NCI-H1417 treated with DMSO at 0.1 percent for 48 hours (cell line): ENCODE data around the gene PAX5.

ENCODE experiments used
- DNase-seq: peaks from one replicate; lab custom pipeline; 2025; lab: John Stamatoyannopoulos, UW

PAX5 gene

DNA sequence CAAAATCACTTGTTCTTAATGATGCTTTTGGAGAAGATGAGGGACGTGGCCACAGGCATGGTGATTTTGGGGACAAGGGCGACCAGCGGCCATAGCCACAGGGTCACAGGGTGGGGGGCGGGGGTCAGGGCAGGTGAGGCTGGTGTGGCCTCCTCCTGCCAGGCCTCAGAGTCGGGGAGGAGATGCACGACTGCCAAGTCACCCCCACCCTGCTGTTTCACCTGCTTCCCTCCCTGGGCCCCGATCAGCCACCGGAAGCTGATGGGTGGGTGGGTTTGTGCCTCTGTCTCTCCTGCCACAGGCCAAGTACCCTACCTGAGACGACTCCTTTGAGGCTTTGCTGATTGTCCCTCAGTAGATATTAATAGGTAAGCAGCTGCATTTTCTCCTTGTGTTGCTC lies 199.3 kb downstream of the PAX5 start:
- DNase-seq, result no peak

DNA sequence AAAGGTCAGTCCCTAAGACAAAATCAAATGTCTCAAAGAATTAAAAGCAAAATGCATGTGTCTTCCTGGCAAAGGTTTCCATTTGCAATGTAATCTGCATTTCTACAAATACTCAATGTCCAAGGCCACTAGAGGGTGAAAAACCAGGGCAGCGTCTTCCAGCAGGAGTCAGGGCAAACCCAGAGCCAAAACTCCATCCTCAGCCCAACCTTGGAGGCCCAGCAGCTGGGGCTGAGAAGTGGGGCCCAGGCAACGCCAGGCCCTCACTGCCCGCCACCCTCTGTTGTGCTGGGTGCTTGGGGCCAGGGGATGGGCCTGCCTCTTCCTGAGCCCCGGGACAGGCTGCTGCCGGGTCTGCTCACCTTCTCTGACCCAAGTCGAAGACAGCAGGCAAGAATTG lies 200.1 kb downstream of the PAX5 start:
- DNase-seq, result no peak

DNA sequence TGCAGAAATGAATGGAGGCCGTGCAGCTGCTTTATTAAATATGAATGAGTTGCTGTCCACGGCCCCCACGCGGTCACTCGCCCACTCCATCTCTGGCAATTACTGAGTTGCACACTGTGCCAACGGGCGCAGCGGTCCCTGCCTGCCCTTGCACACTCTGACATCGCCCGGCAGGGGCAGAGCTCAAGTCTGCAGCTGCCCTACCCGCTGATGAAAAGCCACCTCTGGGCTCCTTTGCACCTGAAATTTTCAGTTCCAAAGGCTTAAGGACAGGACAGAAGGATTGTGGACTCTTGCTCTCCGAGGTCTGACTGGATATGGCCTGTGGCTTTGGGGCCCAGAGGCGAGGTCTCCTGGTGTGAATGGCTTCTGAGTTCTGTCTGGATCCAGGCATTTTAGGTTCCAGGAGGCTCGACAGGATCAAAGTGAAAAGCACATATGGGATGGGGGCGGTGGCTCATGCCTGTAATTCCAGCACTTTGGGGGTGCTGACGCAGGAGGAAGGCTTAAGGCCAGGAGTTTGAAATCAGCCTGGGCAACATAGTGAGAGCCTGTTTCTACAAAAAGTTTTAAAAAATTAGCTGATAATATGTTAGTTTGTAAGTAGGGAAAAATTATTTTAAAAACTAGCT lies 201.8 kb downstream of the PAX5 start:
- no peak for DNase-seq

DNA sequence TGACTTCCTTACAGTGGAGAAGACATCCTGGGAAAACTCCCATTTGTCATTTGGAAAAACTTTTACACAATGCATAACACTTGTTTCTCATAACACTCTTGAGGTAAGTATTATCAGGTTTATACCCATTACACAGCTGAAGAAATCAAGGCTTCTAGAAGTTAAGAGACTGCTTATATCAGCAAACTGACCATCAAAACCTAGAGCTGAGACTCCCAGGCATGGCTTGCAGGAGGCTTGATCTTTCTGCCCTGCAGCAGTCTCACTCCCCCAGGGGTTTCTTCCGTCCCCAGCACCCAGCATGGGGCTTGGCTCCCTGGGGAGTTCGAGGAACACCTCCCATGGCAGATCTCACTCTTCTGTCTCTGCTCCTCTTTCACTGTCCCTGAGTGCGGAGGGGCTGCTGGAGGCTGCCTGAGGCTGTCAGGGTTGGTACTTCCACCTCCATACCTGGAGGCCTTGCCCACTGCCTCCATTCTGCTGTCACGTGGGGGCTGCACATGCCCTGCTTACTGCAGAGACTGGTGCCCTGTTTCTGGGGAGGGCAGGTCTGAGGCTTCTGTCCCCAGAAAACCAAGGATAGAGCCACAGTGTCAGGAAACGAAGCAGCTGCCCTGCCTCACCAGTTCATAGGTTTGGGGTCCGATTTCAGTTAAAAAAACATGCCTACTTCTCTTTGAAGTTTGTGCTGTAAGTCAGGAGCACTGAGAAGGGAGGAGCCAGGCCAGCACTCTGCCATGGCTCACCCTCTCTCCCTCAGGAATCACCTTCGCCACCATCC lies 202.5 kb downstream of the PAX5 start:
- no peak for DNase-seq

DNA sequence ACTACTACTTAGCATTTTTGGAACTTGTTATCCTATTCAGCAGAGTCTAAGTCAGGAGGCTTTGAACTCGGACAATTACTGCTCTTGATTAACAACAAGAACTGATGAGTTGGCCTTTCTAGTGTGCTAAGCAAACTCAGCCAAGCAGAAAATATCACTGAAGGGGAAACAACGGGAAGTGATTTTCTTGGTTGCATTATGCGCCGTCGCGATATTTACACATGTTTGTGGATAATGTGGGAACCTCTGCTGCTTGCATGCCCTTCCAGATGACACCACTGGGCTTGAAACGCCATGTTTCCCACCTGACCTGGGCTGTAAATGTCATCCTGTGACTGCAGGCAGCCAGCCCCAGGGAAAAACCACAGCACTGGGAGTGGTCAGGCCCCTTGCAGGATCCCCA lies 205.5 kb downstream of the PAX5 start:
- no peak for DNase-seq

DNA sequence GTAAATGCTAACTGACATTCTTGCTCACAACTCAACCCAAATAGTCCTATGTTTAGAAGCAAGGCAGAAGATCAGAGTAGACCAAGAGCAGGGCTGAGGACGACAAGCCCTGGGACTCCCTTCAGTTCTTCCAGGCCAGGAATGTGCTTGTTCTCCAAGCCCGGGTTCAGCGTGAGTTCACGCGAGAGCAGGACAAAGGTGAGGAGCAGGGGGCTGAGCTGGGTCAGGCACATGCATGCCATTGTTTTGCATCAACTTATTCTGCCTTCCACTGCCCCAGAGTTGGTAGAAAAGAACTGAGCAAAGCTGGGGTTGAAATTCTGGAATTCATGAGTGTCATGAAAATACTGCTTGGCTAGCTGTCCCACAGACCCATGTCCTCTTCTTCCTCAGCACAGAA lies 206.5 kb downstream of the PAX5 start:
- no peak for DNase-seq

DNA sequence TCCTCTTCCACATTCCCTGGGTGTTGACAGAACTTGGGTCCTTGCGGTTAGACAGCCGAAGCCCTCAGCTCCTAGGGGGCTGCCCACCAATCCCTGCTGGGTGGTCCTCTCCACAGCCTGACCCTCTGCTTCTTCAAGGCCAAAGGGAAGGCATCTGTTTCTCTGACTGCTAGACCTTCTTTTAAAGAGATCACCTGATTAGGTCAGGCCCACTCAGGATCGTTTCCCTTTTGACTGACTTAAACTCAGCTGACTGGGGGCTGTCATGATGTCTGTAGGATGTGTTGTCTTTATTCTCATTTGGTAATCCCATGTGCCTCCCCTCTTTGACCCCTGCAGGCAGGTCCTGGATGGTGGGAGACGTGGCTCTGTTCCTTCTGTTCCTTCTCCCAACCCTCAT lies 207.5 kb downstream of the PAX5 start:
- DNase-seq, result no peak

DNA sequence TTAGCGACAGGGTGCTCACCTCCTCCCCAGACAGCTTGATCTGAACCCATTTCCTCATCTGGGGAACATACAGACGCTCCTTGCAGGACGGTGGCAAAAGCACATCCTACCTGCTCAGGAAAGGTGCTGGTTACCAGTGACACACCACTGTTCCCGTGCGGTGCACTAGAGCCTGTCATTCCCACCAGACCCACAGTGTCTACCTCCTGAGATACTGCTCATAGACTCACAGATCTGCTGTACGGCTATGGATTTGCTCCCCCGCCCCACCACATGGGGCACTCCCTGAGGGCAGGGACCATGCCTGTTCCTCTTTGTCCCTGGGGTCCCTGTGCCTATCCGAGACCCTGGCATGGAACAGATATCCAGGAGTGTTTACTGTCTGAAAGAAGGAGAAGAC lies 208.9 kb downstream of the PAX5 start:
- DNase-seq, result no peak

DNA sequence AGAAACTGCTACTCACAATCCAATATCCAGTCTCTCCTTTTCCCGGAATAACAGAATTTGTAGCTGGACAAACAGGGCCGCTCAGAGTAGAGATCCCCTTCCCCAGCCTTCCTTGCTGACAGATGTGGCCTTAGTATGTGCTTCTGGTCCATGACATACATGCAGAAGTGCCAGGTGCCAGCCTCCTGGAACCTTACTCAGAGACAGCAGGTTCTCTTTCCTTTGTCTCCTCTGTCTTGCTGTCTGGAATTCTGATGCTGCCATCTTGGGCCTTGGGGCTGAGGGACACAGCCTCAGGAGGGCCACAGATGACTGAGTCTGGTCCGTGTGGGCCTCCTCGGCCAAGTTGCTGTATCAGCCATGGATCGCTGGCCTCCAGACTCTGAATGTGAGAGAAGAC lies 210.1 kb downstream of the PAX5 start:
- DNase-seq, result no peak

DNA sequence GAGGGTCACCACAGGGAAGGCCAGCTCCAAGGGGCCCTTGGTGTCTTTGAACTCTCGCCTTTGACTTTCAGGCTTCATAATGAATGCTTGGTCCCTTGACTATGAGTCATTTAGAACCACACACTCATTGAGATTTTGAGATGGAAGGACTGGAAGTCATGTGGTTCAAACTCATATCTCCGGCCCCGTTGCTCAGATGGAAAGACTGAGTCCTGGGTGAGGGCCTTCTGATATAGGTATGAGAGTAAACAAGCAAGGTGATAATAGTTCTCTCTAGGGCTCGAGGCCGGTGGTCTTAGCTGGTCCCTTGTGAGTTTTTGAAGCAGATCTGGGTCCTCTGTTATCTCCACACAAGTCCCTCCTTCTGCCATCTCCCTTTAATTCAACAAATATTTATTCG lies 210.6 kb downstream of the PAX5 start:
- DNase-seq, result no peak

DNA sequence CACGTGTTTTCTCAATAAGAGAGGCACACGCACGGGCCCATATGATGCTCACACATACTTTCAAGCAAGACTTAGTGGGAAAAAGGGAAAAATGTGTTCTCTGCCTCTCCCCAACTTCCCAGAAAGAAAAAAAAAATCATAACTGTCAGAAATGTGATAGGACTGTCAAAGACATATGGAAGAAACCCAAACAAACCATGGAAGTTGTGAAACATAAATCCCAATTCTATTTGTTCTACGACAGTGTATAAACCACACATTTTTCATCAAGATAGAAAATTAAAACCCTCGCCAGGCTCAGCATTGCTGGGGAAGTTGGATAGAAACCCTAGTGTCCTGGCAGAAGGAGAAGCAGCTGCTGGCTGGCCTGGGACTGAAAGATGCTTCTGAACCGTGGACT lies 211.9 kb downstream of the PAX5 start:
- DNase-seq, result no peak

DNA sequence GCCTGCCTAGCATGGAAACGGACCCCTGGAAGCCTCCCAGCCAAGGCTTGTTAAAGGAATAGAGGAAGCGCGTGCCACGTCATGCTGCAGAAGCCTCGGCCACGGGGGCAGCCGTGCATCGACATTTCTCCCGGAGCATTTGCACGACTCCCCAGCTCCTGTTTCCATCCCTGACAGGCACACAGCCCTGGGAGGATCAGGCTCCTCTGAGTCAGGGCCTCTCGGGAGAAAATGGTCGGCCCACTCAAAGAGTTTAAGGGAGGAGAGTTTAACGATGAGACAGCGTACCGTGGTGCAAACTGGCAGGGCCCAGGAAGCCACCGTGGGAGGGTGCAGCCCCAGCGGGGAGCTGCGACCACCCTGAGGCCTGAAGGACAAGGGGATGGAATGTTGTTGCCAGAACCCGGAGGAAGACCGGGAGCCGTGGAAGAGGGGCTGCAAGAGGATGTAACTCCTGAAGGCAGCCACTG lies 213.6 kb downstream of the PAX5 start:
- no peak for DNase-seq

DNA sequence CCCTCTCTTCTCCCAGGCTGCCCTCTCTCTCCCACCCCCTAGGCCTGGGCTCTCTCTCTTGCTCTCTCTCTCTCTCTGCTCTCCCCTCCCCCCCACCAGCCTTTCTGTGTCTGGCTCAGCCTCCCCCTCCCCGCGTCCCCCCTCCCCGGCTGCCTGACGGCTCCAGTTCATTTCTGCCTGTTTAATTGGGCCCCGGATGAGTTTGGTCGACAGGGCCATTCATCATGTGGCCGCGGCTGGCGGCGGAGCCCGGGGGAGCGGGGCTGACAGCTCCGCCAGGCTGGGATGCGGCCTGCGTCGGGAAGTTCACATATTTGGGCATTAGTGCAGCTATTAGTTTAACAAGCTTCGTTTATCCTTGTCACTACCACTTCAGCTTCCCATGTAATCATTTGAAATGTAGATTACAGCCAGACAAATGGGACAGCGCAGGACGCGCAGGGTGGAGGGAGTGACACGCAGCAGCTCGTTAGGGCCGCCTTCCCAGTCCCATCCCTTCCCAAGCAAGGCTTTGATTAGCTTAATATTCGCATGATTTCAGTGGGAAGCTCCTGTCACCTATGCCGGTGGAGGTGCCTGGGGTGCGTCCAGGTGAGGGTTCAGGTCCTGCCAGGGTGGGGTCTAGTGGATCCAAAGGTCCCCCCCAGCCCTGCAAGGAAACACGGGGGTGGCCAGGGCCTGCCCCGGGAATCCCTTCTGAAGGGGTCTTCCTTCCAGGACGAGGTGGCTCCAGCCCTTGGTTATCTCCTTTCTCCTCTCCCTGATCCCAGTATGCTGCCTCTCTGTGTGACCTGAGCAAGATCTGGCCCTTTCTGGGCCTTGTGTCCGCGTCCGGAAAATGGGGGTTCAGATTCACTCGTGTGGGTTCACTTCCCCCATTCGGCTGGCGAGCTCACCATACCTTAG lies 214.8 kb downstream of the PAX5 start:
- no peak for DNase-seq

DNA sequence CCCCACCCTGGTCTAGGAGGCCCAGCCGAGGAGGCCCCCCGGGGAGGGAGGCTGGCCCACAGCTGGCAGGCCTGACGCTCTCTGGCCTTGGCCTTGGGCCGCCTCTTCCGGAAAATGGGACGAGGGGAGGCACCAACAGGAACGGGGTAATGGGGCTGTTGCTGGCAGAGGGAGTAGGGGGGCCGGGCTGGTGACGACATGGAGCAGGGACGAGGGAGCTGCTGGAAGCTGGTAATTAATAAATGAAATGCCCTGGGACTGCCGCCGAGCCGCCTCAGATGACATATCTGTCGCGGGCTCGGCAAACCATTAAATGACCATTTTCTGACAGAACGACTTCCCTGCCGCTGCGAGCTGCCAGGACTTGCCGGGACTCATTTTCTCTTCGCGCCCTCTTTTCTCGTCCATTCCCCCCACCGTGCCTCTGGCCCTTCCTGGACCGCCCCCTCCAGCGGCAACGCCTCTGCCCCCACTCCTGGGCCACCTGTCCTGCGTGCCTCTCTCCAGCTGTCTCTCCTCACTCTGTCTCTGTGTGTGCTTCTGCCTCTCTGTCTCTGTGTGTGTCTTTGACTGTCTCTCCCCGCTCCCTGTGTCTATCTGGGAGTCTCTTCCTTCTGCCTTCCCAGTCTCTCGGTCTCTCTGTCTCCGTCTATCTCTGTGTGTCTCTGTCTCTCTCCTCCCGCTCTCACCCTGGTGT lies 215.7 kb downstream of the PAX5 start:
- DNase-seq, result no peak

DNA sequence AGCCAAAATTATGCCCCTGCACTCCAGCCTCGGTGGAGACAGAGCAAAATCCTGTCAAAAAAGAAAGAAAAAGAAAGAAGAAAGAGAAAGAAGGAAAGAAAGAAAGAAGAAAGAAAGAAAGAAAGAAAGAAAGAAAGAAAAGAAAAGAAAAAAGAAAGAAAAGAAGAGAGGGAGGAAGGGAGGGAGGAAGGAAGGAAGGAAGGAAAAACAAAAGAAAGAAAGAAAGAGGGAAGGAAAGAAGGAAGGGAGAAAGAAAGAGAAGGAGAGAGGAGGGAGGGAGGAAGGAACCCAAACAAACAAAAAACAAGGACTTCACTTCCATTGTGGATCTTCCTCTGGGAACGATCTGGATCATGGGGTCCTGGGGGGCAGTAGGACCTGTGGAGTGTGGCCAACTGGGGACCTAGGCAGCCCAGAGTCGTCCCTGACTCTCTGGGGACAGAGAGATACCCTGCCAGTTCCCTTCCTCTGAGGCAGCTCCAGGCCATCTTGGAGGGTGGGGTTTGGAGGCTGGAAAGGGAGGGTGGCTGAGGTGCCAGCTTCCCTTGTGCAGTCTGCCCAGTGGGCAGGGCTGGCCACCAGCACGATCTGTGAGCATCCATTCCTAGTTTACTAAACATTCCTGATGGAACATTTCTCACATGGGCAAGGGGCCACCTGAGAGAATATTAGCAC lies 216.8 kb downstream of the PAX5 start:
- DNase-seq, result no peak

DNA sequence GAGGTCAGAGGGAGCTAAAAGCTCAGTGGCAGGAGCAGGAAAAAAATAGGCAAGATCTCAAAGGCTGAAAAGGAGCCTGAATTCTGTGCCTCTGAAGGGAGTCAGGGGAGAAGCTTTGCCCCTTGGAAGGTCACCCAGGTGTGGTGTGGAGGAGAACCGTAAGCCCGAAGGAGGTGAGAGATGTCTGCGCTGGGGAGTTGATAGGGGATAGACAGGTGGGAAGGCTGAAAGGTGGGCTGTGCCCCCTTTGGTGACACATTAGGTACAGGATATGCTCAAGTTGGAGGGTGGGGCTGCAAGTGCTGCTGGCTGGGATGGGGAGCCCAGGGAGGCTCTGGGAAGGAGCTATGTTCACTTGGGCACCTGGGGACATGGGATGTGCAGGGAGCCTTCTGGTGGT lies 217.7 kb downstream of the PAX5 start:
- DNase-seq, result no peak

DNA sequence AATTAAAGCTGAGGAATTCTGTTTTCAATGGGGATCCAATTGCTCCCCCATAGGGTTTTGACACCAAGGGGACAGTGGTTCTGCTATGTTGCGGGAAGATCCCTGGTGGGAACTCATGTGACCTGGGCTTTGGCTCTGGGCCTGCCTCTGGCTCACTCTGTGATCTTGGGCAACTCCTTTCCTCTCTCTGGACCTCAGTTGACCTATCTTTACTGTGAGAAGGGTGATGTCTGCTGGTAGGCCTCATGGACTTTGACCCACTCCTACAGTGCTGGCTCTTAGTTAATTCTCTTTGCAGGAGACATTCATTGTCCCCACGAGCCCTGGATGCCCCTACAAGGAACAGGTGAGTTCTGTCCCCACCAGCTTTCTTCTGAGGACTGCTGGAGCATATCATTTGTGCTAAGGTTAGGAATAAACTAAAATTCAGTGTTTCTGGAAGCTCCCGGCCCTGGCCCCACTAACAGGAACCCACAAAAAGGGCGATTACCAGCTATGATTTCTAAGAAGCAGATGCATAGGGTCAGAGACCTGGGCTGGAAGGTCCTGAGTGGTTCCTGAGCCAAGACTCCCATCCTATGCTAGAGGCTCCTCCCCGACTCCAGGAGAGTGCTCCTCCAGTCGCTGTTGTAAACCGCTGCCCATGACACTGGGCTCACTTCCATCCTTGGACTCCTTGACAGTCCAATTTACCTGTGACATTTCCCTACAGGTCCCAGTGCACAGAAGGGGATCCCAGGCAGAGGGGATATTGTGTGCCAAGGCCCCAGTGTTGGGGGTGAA lies 218.3 kb downstream of the PAX5 start:
- no peak for DNase-seq

DNA sequence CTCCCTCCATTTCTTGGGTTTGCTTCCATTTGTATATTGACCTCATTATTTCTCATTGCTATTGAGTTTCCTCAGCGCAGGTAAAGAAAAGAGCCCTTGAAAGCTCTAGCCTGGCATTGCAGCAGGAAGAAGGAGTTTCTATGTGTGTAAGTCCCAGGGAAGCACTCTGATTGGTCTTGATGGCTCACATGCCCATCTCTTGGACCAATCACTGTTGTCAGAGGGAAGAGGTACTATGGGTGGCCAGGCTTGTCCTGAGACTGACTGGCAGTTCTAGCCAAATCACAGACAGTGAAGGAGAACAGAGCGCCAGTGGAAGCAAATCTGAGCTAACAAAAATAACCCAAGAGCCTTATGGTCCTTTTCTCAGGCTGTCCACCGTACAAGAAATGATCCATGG lies 219.0 kb downstream of the PAX5 start:
- no peak for DNase-seq

DNA sequence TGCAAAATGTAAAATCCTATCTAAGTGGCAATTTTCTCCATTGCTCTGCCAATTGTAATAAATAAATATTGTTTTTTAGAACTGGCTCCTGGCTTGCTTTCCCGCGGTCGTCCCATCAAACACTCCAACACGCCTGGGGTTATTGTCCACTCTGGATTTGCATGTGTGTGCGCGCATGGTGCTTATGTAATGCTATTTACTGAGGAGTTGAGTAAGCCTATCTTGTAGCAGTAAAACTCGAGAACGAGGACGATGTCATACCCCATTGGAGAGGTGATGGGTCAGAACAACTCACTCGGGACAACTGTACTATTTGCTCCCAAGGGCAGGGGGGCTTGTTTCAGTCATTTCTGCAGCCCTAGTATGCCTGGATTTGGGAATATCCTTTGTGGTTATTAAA lies 220.9 kb downstream of the PAX5 start:
- DNase-seq, result no peak

DNA sequence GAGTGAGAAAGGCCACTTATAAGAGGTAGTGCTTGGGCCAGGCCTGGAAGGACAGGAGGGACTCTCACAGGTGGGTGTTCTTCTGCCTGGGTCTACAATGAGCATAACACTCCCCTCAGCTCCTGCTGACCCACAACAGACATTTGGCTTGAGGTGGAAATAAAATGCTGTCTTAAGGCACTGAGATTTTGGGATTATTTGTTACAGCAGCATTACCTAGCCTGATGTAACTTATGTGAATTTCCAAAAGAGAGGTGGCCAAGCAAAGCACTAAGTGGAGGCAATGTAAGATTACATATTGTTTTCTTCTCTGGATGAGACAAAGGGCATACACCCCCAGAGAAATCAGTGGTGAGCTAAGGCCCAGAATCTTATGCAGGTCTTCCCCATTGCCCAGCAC lies 221.5 kb downstream of the PAX5 start:
- DNase-seq, result no peak

DNA sequence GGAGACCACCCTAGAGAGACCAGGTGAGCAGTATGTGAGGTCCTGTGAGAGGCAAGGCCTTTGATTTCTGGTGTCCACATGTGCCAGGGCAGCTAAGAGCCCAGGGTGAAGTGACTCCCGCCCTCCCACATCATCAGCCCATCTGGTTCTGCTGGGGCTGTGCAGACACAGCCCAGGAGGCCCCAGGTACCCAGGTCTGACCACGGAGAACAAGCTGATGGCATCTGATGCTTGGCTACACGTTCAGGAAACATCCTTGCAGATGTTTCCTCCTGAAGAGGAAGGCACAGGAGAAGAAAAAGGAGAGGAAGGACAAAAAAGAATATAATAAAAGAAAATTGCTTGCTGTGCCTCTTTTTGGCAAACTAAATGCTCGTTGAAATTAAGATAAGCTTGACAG lies 225.8 kb downstream of the PAX5 start:
- DNase-seq, result no peak
